K562 treated with DMSO at 1 percent for 24 hours (cell line): ENCODE results near the gene CRYAA. TPM values are rescaled to one million over a fixed set of nuclear protein-coding genes. Genes with fewer than 3 reads are reported as not detected.

ENCODE experiments used
- total RNA-seq: library from RNA; unstranded; fragments of 300-600 nt; gene quantifications from 2 replicates; pipeline ENCODE4 v1.2.3, GENCODE V29; 2022; ENCODE audit warnings: low read depth; ENCODE audit not compliant: insufficient read depth

The CRYAA gene
- total RNA-seq, result not detected in 2 replicates

GRCh38 chr21:43168708-43169107, at the start of gene CRYAA:
TSS of gene CRYAA (plus strand) at chr21:43169008. CDS start at chr21:43169100, 92 bp downstream.

Other genes starting within 250 kb of the CRYAA start
- not detected in 2 replicates for gene ERVH48-1, start 243.4 kb upstream of the CRYAA start, total RNA-seq
- 5.7 and 7.3 TPM in 2 replicates for gene PKNOX1, start 194.4 kb upstream of the CRYAA start, total RNA-seq
- gene CBS, start 93.2 kb upstream of the CRYAA start, total RNA-seq, result 287 and 319 TPM in 2 replicates
- 60.5 and 77.0 TPM in 2 replicates for gene U2AF1, start 61.4 kb upstream of the CRYAA start, total RNA-seq